Coronary artery (tissue), 2 donors: Measurements from ENCODE around the gene KIF25.

Experiments used
- DNase-seq: peaks from one replicate; pipeline ENCODE4 v3.0.0-alpha.2; 2017; ENCODE audit warnings: low spot score
- H3K27ac ChIP-seq, 2 donors: fragments of 200-600 bp; sonication (generic); one replicate each; pipeline ENCODE4 v1.5.1; 2016 to 2019
- H3K4me3 ChIP-seq: fragments of 200-600 bp; sonication (generic); 2 replicates; pipeline ENCODE4 v1.5.1; 2016; ENCODE audit warnings: mild to moderate bottlenecking, moderate library complexity
- TF ChIP-seq, protein P1 (sequence below): fragments of 200-600 bp; sonication (generic); IDR thresholded peaks from one replicate; pipeline ENCODE4 v1.5.1; 2019; ENCODE audit warnings: antibody characterized with exemption

Gene KIF25

DNA sequence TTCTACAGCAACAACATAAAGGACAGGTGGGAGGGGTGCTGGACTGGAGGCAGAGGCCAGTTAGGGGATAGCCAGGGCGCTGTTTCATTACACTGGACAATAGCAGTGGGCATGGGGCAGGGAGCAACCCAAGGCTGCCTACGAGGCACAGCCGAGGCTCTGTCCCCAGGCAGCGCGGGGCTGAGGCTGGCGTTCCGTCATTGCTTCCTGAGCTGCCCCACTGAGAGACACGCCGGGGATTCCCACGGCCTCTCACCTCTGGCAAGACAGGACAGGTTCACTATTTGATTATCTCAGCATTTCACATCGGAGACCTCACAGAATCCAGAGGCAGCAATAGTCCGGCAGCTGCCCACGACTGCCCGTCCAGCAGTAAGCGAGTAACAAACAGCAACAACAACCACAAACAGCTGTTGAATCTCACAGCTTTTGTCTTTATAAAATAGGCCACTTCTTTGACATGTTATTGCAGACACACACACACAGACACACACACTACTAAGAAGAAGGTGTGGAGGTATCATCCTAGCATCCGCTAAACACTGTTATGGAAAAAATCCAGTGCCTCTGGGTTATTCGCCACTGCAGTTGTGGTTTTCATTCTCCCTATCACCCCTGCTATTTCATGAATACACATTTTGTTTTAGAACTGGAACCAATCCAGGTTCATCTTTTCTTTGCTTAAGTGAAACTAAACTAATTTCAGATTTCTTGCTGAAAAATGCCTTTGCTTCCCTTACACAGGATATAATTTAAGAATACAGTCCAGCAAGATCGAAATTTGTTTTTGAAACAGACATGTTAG is 19.5 kb downstream of the KIF25 start:
- no peak overlapping the region for H3K27ac ChIP-seq
- DNase-seq, result peak; percentile 36
- TF ChIP-seq, protein P1, sequence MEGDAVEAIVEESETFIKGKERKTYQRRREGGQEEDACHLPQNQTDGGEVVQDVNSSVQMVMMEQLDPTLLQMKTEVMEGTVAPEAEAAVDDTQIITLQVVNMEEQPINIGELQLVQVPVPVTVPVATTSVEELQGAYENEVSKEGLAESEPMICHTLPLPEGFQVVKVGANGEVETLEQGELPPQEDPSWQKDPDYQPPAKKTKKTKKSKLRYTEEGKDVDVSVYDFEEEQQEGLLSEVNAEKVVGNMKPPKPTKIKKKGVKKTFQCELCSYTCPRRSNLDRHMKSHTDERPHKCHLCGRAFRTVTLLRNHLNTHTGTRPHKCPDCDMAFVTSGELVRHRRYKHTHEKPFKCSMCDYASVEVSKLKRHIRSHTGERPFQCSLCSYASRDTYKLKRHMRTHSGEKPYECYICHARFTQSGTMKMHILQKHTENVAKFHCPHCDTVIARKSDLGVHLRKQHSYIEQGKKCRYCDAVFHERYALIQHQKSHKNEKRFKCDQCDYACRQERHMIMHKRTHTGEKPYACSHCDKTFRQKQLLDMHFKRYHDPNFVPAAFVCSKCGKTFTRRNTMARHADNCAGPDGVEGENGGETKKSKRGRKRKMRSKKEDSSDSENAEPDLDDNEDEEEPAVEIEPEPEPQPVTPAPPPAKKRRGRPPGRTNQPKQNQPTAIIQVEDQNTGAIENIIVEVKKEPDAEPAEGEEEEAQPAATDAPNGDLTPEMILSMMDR, result no peak
- no peak overlapping the region for H3K4me3 ChIP-seq

DNA sequence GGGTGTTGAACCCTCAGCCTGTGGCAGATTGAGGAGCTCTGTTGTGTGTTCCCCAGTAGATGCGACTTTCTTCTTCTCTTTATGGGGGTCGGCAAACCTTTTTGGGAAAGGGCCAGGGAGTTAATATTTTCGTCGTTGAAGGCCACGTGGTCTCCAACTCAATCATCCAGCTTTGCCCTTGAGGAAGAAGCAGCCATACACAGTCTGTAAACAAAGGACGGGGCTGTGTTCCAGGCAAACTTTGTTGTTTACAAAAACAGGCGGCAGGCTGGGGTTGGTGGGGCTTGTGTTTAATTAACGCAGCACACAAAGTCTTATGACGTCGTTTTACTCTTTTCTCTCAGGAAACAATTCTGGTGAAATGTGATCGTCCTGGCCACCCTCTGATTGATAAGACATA is 20.2 kb downstream of the KIF25 start:
- DNase-seq, result no peak
- no peak overlapping the region for H3K4me3 ChIP-seq
- no peak overlapping the region for H3K27ac ChIP-seq
- TF ChIP-seq, protein P1, result no peak

DNA sequence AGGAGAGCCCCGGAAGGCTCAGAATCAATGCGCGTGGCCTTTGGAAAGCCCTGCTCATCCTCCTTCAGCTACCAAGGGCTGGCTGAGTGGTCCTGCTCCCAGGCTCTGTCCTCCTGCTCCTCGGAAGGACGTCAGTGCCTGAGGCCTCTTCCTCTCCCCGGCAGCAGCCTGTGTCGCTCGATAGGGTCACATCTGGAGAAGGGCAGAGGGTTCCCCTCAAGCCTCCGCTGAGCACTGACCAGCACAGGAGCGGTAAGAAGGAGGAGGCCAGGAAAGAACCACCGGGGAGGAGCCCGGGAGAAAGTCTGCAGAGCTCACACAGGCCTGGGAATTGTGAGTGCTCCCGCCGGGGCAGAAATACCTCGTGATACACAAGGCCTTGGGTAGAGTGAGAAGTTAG is 21.2 kb downstream of the KIF25 start:
- Histone ChIP-seq H3K4me3 (no peak overlapping the region), H3K27ac (no peak overlapping the region)
- peak; percentile 62 for DNase-seq
- TF ChIP-seq, protein P1, result no peak

DNA sequence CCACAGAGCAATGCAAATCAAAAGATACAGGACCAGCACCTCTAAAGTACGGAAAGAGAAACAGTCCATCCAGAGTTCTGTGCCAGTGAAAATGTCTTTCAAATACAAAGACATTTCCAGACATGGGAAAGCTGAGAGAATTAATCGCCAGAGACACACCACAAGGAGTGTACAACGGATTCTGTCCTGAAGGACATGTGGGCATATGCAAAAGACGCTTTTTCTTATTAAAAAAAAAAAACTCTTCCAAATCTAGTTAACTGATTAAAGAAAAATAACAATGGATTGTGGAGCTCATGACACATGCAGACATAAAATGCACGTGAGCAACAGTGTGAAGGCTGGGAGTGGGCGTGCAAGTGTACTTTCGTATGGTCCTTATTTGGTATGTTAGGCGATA is 22.8 kb downstream of the KIF25 start:
- TF ChIP-seq, protein P1, result no peak
- no peak overlapping the region for H3K27ac ChIP-seq
- DNase-seq, result no peak
- H3K4me3 ChIP-seq, result no peak overlapping the region

DNA sequence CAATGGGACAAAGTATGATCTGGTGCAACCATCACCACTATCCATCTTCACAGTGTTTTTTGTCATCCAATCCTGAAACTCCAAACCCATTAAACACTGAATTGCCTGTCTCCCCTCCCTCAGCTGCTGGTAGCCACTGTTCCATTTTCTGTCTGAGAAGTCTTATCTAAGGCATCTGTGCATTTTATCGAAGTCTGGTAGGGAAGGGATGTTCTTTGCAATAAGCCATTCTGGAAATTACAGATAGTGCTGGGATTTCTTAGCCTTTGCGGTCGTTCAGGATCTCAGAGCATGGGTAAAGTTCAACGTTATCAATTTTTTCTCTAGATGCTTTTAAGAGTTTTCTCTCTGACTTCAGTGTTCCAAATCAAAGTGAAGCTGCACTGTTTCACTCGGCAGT is 24.1 kb downstream of the KIF25 start:
- TF ChIP-seq, protein P1, result no peak
- Histone ChIP-seq H3K27ac (no peak overlapping the region), H3K4me3 (no peak overlapping the region)
- peak; percentile 2 for DNase-seq

DNA sequence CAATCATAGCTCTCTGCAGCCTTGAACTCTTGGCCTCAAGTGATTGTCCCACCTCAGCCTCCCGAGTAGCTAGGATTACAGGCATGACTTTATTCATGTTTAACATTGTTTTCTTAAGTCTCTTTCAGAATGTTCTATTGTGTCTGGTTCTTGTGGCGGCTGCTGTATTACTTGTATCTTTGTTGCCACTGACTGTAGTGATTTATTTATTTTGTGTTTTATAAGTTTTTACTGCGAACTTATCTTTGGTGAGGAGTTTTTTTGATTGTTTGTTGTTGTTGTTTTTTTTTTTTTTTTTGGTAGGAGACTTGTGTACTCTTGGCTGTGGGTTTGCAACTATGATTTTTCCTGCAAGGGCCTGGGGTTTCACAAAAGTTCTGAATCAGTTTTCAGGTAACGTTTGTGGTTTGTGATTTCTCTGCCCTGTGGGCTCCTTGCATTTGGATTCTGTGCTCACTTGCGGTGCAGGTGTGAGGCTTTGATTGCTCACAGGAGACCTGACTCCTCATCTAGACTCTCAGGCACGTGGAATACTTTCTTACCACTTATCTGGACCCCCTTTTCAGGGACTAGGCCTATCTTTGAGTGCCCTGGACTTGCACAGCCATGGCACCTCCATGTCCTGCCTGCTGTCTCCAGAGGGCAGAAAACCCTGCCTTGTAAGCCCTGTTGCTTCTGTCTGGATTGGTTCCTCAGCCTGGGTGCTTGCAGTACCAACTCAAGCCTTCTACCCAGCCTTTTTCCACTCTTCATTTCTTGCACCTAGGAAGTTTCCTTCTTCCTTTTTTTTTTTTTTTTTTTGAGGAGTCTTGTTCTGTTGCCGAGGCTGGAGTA is 25.2 kb downstream of the KIF25 start:
- H3K4me3 ChIP-seq, result no peak overlapping the region
- TF ChIP-seq, protein P1, result no peak
- no peak overlapping the region for H3K27ac ChIP-seq
- peak; percentile 17 for DNase-seq
